Measurements from ENCODE around the gene OFD1.

Gene OFD1

DNA sequence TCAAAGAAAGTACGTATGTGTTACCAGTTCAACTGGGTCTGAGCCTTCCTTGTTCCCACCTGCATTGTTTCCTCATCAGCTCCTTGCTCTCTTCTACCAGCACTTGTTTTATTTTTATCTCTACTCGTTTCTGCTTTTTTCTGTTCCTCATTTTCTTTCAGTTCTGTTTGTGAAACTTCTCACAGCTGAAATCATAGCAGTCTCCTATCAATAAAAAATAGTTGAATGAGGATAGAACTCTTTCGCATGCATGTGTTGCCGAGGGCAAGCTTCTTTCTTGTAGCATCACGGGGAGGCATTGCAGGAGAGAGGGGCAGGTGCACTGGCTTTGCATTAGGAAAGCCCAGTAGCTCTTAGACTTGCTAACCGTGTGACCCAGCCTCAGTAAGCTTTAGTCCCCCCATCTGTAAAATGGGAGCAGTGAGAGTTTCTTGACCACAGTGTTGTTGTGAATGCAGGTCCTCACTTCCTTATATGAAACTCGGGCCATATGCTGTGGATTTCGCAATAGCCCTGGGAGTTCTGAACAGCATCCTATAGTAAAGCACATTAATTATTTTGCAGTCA lies 24.7 kb downstream of the OFD1 start (continued):
- TF ChIP-seq, protein P1, sequence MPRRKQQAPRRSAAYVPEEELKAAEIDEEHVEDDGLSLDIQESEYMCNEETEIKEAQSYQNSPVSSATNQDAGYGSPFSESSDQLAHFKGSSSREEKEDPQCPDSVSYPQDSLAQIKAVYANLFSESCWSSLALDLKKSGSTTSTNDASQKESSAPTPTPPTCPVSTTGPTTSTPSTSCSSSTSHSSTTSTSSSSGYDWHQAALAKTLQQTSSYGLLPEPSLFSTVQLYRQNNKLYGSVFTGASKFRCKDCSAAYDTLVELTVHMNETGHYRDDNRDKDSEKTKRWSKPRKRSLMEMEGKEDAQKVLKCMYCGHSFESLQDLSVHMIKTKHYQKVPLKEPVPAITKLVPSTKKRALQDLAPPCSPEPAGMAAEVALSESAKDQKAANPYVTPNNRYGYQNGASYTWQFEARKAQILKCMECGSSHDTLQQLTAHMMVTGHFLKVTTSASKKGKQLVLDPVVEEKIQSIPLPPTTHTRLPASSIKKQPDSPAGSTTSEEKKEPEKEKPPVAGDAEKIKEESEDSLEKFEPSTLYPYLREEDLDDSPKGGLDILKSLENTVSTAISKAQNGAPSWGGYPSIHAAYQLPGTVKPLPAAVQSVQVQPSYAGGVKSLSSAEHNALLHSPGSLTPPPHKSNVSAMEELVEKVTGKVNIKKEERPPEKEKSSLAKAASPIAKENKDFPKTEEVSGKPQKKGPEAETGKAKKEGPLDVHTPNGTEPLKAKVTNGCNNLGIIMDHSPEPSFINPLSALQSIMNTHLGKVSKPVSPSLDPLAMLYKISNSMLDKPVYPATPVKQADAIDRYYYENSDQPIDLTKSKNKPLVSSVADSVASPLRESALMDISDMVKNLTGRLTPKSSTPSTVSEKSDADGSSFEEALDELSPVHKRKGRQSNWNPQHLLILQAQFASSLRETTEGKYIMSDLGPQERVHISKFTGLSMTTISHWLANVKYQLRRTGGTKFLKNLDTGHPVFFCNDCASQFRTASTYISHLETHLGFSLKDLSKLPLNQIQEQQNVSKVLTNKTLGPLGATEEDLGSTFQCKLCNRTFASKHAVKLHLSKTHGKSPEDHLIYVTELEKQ (tag by site-specific recombination; IDR thresholded peaks at IDR 0.05; ENCODE audit: borderline replicate concordance): no peak
- TF ChIP-seq ZNF114 (tag by site-specific recombination; IDR thresholded peaks at IDR 0.05): no peak
- no peak for TF ChIP-seq ZNF544 (tag by site-specific recombination; IDR thresholded peaks at IDR 0.05)
- TF ChIP-seq ZNF624 (tag by site-specific recombination; IDR thresholded peaks at IDR 0.05): no peak
- no peak for TF ChIP-seq ZNF292 (tag by site-specific recombination; IDR thresholded peaks at IDR 0.05; ENCODE audit: borderline replicate concordance, low read depth)
- TF ChIP-seq ZNF555 (tag by site-specific recombination; conservative IDR thresholded peaks at IDR 0.05): no peak
- TF ChIP-seq, protein P2, sequence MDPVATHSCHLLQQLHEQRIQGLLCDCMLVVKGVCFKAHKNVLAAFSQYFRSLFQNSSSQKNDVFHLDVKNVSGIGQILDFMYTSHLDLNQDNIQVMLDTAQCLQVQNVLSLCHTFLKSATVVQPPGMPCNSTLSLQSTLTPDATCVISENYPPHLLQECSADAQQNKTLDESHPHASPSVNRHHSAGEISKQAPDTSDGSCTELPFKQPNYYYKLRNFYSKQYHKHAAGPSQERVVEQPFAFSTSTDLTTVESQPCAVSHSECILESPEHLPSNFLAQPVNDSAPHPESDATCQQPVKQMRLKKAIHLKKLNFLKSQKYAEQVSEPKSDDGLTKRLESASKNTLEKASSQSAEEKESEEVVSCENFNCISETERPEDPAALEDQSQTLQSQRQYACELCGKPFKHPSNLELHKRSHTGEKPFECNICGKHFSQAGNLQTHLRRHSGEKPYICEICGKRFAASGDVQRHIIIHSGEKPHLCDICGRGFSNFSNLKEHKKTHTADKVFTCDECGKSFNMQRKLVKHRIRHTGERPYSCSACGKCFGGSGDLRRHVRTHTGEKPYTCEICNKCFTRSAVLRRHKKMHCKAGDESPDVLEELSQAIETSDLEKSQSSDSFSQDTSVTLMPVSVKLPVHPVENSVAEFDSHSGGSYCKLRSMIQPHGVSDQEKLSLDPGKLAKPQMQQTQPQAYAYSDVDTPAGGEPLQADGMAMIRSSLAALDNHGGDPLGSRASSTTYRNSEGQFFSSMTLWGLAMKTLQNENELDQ (tag by site-specific recombination; IDR thresholded peaks at IDR 0.05; ENCODE audit: low read depth): no peak
- TF ChIP-seq ZFP3 (tag by site-specific recombination; IDR thresholded peaks at IDR 0.05; ENCODE audit: low read depth): no peak
- TF ChIP-seq TRIM28 (IDR thresholded peaks at IDR 0.05; ENCODE audit: borderline replicate concordance, low read length): no peak
- TF ChIP-seq, protein P3, sequence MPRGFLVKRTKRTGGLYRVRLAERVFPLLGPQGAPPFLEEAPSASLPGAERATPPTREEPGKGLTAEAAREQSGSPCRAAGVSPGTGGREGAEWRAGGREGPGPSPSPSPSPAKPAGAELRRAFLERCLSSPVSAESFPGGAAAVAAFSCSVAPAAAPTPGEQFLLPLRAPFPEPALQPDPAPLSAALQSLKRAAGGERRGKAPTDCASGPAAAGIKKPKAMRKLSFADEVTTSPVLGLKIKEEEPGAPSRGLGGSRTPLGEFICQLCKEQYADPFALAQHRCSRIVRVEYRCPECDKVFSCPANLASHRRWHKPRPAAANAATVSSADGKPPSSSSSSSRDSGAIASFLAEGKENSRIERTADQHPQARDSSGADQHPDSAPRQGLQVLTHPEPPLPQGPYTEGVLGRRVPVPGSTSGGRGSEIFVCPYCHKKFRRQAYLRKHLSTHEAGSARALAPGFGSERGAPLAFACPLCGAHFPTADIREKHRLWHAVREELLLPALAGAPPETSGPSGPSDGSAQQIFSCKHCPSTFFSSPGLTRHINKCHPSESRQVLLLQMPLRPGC (tag by site-specific recombination; IDR thresholded peaks at IDR 0.05): no peak

DNA sequence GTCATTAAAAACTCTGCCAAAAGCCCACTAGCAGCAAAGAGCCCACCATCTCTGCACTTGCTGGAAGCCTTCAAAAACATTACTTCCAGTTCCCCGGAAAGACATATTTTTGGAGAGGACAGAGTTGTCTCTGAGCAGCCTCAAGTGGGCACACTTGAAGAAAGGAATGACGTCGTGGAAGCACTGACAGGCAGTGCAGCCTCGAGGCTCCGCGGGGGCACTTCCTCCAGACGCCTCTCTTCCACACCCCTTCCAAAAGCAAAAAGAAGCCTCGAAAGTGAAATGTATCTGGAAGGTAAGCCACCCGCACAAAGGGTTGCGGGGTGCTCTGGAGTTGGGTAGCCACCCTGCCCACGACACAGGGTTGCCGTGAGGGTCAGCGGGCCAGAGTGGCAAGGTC lies 25.9 kb downstream of the OFD1 start:
- POLR2A ChIA-PET: interaction anchor here (1.0 kb wide), 1 partner anchor 9 kb away, joined by 3 read pairs; no protein-coding TSS in a partner anchor
- Histone ChIP-seq H3K4me1 (ENCODE audit: control insufficient read depth, insufficient read depth, low read length) (no peaks in the 10 kb centered on the region), H3K4me3 (ENCODE audit: low read depth, low read length) (no peak overlapping the region), H3K36me3 (ENCODE audit: control insufficient read depth in 2 of 2, insufficient read depth in 1 of 2, low read length in 2 of 2) (peaks cover 71 to 92% of the 10 kb centered on the region in 2 experiments), H3K9me3 (ENCODE audit: control insufficient read depth, insufficient read depth, low read depth, low read length) (no peaks in the 10 kb centered on the region), H3K27ac (ENCODE audit: extremely low read depth, low read depth, low read length) (no peak overlapping the region)
- CTCF ChIA-PET: interaction anchor here (0.6 to 1.2 kb wide), 4 partner anchors 10 to 139 kb away, joined by 3 to 4 read pairs (median 3); no protein-coding TSS in a partner anchor
- no peak for TF ChIP-seq ZNF433 (tag by site-specific recombination; IDR thresholded peaks at IDR 0.05; ENCODE audit: low read depth)
- TF ChIP-seq, protein P4, sequence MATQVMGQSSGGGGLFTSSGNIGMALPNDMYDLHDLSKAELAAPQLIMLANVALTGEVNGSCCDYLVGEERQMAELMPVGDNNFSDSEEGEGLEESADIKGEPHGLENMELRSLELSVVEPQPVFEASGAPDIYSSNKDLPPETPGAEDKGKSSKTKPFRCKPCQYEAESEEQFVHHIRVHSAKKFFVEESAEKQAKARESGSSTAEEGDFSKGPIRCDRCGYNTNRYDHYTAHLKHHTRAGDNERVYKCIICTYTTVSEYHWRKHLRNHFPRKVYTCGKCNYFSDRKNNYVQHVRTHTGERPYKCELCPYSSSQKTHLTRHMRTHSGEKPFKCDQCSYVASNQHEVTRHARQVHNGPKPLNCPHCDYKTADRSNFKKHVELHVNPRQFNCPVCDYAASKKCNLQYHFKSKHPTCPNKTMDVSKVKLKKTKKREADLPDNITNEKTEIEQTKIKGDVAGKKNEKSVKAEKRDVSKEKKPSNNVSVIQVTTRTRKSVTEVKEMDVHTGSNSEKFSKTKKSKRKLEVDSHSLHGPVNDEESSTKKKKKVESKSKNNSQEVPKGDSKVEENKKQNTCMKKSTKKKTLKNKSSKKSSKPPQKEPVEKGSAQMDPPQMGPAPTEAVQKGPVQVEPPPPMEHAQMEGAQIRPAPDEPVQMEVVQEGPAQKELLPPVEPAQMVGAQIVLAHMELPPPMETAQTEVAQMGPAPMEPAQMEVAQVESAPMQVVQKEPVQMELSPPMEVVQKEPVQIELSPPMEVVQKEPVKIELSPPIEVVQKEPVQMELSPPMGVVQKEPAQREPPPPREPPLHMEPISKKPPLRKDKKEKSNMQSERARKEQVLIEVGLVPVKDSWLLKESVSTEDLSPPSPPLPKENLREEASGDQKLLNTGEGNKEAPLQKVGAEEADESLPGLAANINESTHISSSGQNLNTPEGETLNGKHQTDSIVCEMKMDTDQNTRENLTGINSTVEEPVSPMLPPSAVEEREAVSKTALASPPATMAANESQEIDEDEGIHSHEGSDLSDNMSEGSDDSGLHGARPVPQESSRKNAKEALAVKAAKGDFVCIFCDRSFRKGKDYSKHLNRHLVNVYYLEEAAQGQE (tag by site-specific recombination; IDR thresholded peaks at IDR 0.05): no peak
- TF ChIP-seq, protein P5, sequence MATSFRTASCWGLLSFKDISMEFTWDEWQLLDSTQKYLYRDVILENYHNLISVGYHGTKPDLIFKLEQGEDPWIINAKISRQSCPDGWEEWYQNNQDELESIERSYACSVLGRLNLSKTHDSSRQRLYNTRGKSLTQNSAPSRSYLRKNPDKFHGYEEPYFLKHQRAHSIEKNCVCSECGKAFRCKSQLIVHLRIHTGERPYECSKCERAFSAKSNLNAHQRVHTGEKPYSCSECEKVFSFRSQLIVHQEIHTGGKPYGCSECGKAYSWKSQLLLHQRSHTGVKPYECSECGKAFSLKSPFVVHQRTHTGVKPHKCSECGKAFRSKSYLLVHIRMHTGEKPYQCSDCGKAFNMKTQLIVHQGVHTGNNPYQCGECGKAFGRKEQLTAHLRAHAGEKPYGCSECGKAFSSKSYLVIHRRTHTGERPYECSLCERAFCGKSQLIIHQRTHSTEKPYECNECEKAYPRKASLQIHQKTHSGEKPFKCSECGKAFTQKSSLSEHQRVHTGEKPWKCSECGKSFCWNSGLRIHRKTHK (tag by site-specific recombination; IDR thresholded peaks at IDR 0.05): no peak
